GM23338 (cell line): Measurements from ENCODE around the gene MAPRE3. TPM values are rescaled to one million over a fixed set of nuclear protein-coding genes. Genes with fewer than 3 reads are reported as not detected.

ENCODE experiments used
- ATAC-seq: fragments of 200-7000 bp; cut with Tn5 transposase; 3 replicates; pipeline ENCODE4 v1.9.1; 2020
- DNase-seq: peaks from one replicate; pipeline ENCODE4 v3.0.0-alpha.2; 2015; ENCODE audit warnings: low spot score
- H2AFZ ChIP-seq: fragments of 200-600 bp; sonication (generic); 2 replicates; pipeline ENCODE4 v1.8.0; 2016; ENCODE audit warnings: antibody characterized with exemption, mild to moderate bottlenecking, moderate library complexity
- H3F3A ChIP-seq: fragments of 200-600 bp; sonication (generic); replicated peaks from 2 replicates; pipeline ENCODE4 v1.8.0; 2017; ENCODE audit warnings: antibody characterized with exemption, mixed run types, low read depth
- H3K27ac ChIP-seq: fragments of 200-600 bp; sonication (generic); 2 replicates; pipeline ENCODE4 v1.6.1; 2016; ENCODE audit warnings: low read depth
- H3K27me3 ChIP-seq: fragments of 200-600 bp; sonication (generic); 2 replicates; pipeline ENCODE4 v1.8.0; 2016; ENCODE audit warnings: mild to moderate bottlenecking, mixed run types, moderate library complexity; ENCODE audit not compliant: insufficient read depth
- H3K36me3 ChIP-seq: fragments of 200-600 bp; sonication (generic); 2 replicates; pipeline ENCODE4 v1.8.0; 2016; ENCODE audit warnings: mild to moderate bottlenecking; ENCODE audit not compliant: insufficient read depth
- H3K4me1 ChIP-seq: fragments of 200-600 bp; sonication (generic); 2 replicates; pipeline ENCODE4 v1.8.0; 2016; ENCODE audit warnings: mild to moderate bottlenecking, moderate library complexity; ENCODE audit not compliant: insufficient read depth
- H3K4me2 ChIP-seq: fragments of 200-600 bp; sonication (generic); 2 replicates; pipeline ENCODE4 v1.7.1; 2017; ENCODE audit warnings: mixed run types
- H3K4me3 ChIP-seq: fragments of 200-600 bp; sonication (generic); 2 replicates; pipeline ENCODE4 v1.6.1; 2016; ENCODE audit warnings: mixed run types
- H3K79me2 ChIP-seq: fragments of 200-600 bp; sonication (generic); replicated peaks from 2 replicates; pipeline ENCODE4 v1.8.0; 2017; ENCODE audit warnings: mild to moderate bottlenecking; ENCODE audit not compliant: insufficient read depth
- H3K9me2 ChIP-seq: fragments of 200-600 bp; sonication (generic); 2 replicates; pipeline ENCODE4 v1.8.0; 2017; ENCODE audit not compliant: insufficient read depth
- H4K20me1 ChIP-seq: fragments of 200-600 bp; sonication (generic); replicated peaks from 2 replicates; pipeline ENCODE4 v1.8.0; 2017; ENCODE audit warnings: mild to moderate bottlenecking; ENCODE audit not compliant: insufficient read depth
- H3K27ac Mint-ChIP-seq: 2 replicates; pipeline ENCODE4 v1.8.0; 2020; ENCODE audit warnings: inconsistent platforms, mild to moderate bottlenecking, moderate library complexity, mixed read lengths
- H3K27me3 Mint-ChIP-seq: 3 replicates; pipeline ENCODE4 v1.8.0; 2022; ENCODE audit warnings: low read depth, mild to moderate bottlenecking, moderate library complexity, mixed read lengths, inconsistent platforms; ENCODE audit not compliant: insufficient read depth, poor library complexity
- H3K36me3 Mint-ChIP-seq: 3 replicates; pipeline ENCODE4 v1.8.0; 2021; ENCODE audit warnings: low read depth, mild to moderate bottlenecking, inconsistent platforms, moderate library complexity, mixed read lengths
- H3K4me1 Mint-ChIP-seq: 3 replicates; pipeline ENCODE4 v1.8.0; 2020; ENCODE audit warnings: mild to moderate bottlenecking, inconsistent platforms, mixed read lengths
- H3K4me3 Mint-ChIP-seq: 3 replicates; pipeline ENCODE4 v1.8.0; 2021; ENCODE audit warnings: moderate library complexity, mild to moderate bottlenecking, inconsistent platforms, mixed read lengths
- H3K9me3 Mint-ChIP-seq: 3 replicates; pipeline ENCODE4 v1.8.0; 2020; ENCODE audit warnings: moderate library complexity, mild to moderate bottlenecking, inconsistent platforms, mixed read lengths
- CREB1 ChIP-seq: fragments of 250-450 bp; sonication (Bioruptor Pico); IDR thresholded peaks from 2 replicates; pipeline ENCODE4 v1.5.0; 2020; ENCODE audit warnings: low read depth, mild to moderate bottlenecking, moderate library complexity
- CTCF ChIP-seq, 2 experiments: fragments of 200-600 bp in 1 of 2; sonication (generic) in 1 of 2; conservative IDR thresholded peaks; 2 replicates each; pipeline versions ENCODE4 v1.5.1 to v1.6.1; 2016 to 2017; ENCODE audit warnings: antibody characterized with exemption in 2 of 2, low read depth in 2 of 2, mild to moderate bottlenecking in 2 of 2, moderate library complexity in 1 of 2
- ETS1 ChIP-seq: IDR thresholded peaks from 2 replicates; pipeline ENCODE4 v1.6.1; 2016; ENCODE audit warnings: antibody characterized with exemption
- EZH2phosphoT487 ChIP-seq: fragments of 200-600 bp; sonication (generic); IDR thresholded peaks from one replicate; pipeline ENCODE4 v1.8.1; 2018; ENCODE audit warnings: antibody characterized with exemption; ENCODE audit not compliant: unreplicated experiment
- JUNB ChIP-seq: IDR thresholded peaks from one replicate; pipeline ENCODE4 v1.6.1; 2016; ENCODE audit warnings: antibody characterized with exemption; ENCODE audit not compliant: unreplicated experiment
- NANOG ChIP-seq: IDR thresholded peaks from 2 replicates; pipeline ENCODE4 v1.6.1; 2016; ENCODE audit warnings: antibody characterized with exemption, borderline replicate concordance
- POLR2AphosphoS5 ChIP-seq: IDR thresholded peaks from 2 replicates; pipeline ENCODE4 v1.6.1; 2016; ENCODE audit warnings: antibody characterized with exemption, low read depth
- REST ChIP-seq: IDR thresholded peaks from one replicate; pipeline ENCODE4 v1.6.1; 2018; ENCODE audit warnings: antibody characterized with exemption; ENCODE audit not compliant: unreplicated experiment
- STAT1 ChIP-seq: IDR thresholded peaks from one replicate; pipeline ENCODE4 v1.6.1; 2016; ENCODE audit warnings: antibody characterized with exemption; ENCODE audit not compliant: unreplicated experiment
- ZNF462 ChIP-seq: fragments of 250-450 bp; sonication (Bioruptor Pico); IDR thresholded peaks from 2 replicates; pipeline ENCODE4 v1.5.0; 2020; ENCODE audit warnings: mild to moderate bottlenecking, moderate library complexity
- polyA plus RNA-seq: library from polyadenylated mRNA; unstranded; fragments of >200 nt; fragmentation: Nextera tagmentation; extraction: Ambion mirVana; gene quantifications from 2 replicates; pipeline ENCODE4 v1.2.1, GENCODE V29; 2016
- total RNA-seq: library from RNA; depleted of rRNA; stranded (reverse); fragments of >200 nt; shearing (Covaris generic); gene quantifications from 2 replicates; pipeline ENCODE4 v1.2.3, GENCODE V29; 2014

MAPRE3 gene
- total and polyA plus RNA-seq, 2 experiments from 2014 or later, result 3.3 to 4.5 TPM

GRCh38 chr2:27041752-27042151 lies 71.3 kb downstream of the MAPRE3 start:
- Histone ChIP-seq H2AFZ (no peak overlapping the region), H3K4me1 (no peaks in the 10 kb centered on the region), H3K27ac (no peak overlapping the region), H3K27me3 (no peaks in the 10 kb centered on the region), H3K36me3 (peaks cover 17% of the 10 kb centered on the region; the same call in 1 of the 2 replicates), H3K4me2 (no peak overlapping the region), H3K9me2 (no peaks in the 10 kb centered on the region), H3K79me2 (no peaks in the 10 kb centered on the region), H3F3A (no peaks in the 10 kb centered on the region), H4K20me1 (no peaks in the 10 kb centered on the region), H3K4me3 (no peak overlapping the region)
- Mint-ChIP-seq H3K27ac (no peak overlapping the region), H3K9me3 (no peaks in the 10 kb centered on the region), H3K27me3 (peaks cover 2% of the 10 kb centered on the region), H3K4me3 (no peak overlapping the region), H3K4me1 (no peaks in the 10 kb centered on the region), H3K36me3 (peaks cover 39% of the 10 kb centered on the region)
- no peak for ATAC-seq
- DNase-seq, result no peak
- TF ChIP-seq NANOG, result no peak
- TF ChIP-seq ETS1, result no peak
- no peak for TF ChIP-seq POLR2AphosphoS5
- no peak for TF ChIP-seq STAT1
- no peak for TF ChIP-seq JUNB
- TF ChIP-seq EZH2phosphoT487, result no peak
- no peak for TF ChIP-seq REST
- no peak for TF ChIP-seq CREB1 (CRISPR knock-in tag)
- no peak for TF ChIP-seq CTCF (conservative IDR thresholded peaks at IDR 0.05; ENCODE audit: low read depth in 2 of 2)

GRCh38 chr2:27042159-27042661 lies 71.8 kb downstream of the MAPRE3 start:
- H3K27me3 ChIP-seq, result no peaks in the 10 kb centered on the region
- no peaks in the 10 kb centered on the region for H3K9me3 Mint-ChIP-seq
- no peaks in the 10 kb centered on the region for H3K79me2 ChIP-seq
- DNase-seq (no peak), ATAC-seq (no peak)
- no peak overlapping the region for H3K4me3 Mint-ChIP-seq
- H4K20me1 ChIP-seq, result no peaks in the 10 kb centered on the region
- no peaks in the 10 kb centered on the region for H3K4me1 ChIP-seq
- no peak overlapping the region for H3K4me2 ChIP-seq
- no peak overlapping the region for H3K27ac ChIP-seq
- H2AFZ ChIP-seq, result no peak overlapping the region
- H3K9me2 ChIP-seq, result no peaks in the 10 kb centered on the region
- H3K4me1 Mint-ChIP-seq, result no peaks in the 10 kb centered on the region
- no peaks in the 10 kb centered on the region for H3F3A ChIP-seq
- H3K36me3 Mint-ChIP-seq, result peaks cover 35% of the 10 kb centered on the region
- H3K27ac Mint-ChIP-seq, result no peak overlapping the region
- peaks cover 17% of the 10 kb centered on the region; the same call in 1 of the 2 replicates for H3K36me3 ChIP-seq
- H3K27me3 Mint-ChIP-seq, result peaks cover 2% of the 10 kb centered on the region
- no peak overlapping the region for H3K4me3 ChIP-seq
- TF ChIP-seq ZNF462, result no peak
- no peak for TF ChIP-seq JUNB
